CD4-positive, alpha-beta T cell (primary cell): Measurements from ENCODE around the gene RANBP10. TPM values are rescaled to one million over a fixed set of nuclear protein-coding genes. Genes with fewer than 3 reads are reported as not detected.

Experiments
- ATAC-seq: fragments of 200-7000 bp; cut with Tn5 transposase; one replicate; pipeline ENCODE4 v1.10.0; 2022; ENCODE audit warnings: mild to moderate bottlenecking; ENCODE audit not compliant: poor library complexity
- CTCF ChIA-PET: fragments of 350-600 bp; sonication (Branson Sonifier 250); formaldehyde crosslinking; loops from one replicate; lab custom pipeline; 2021; ENCODE audit warnings: antibody characterized with exemption, inconsistent platforms; lab: Charles Lee
- POLR2A ChIA-PET: fragments of 350-600 bp; sonication (Branson Sonifier 250); formaldehyde crosslinking; loops from one replicate; lab custom pipeline; 2021; ENCODE audit warnings: antibody characterized with exemption, inconsistent platforms; lab: Charles Lee
- DNase-seq, 14 experiments: peaks; one replicate each; pipeline ENCODE4 v3.0.0-alpha.2; 2013 to 2020; ENCODE audit warnings: mixed read lengths in 2 of 14
- H3K27ac ChIP-seq, 2 donors: one replicate each; pipeline versions ENCODE4 v1.5.1 to v1.7.0; 2013; ENCODE audit warnings: low read length in 2 of 2, low read depth in 1 of 2, mild to moderate bottlenecking in 1 of 2
- H3K27me3 ChIP-seq, 2 experiments: 1 replicate in 1 of 2; 2 replicates in 1 of 2; pipeline versions ENCODE4 v1.6.1 to v1.7.0; 2013; ENCODE audit warnings: low read length in 2 of 2, control low read depth in 1 of 2, mild to moderate bottlenecking in 1 of 2, moderate library complexity in 1 of 2; ENCODE audit not compliant: insufficient read depth in 2 of 2, control insufficient read depth in 1 of 2
- H3K36me3 ChIP-seq: one replicate; pipeline ENCODE4 v1.6.1; 2013; ENCODE audit warnings: low read length, control low read depth; ENCODE audit not compliant: insufficient read depth
- H3K4me1 ChIP-seq: one replicate; pipeline ENCODE4 v1.6.1; 2013; ENCODE audit warnings: low read length, control low read depth; ENCODE audit not compliant: insufficient read depth
- H3K4me3 ChIP-seq: one replicate; pipeline ENCODE4 v1.5.1; 2013; ENCODE audit warnings: mild to moderate bottlenecking, low read length, moderate library complexity
- H3K9me3 ChIP-seq, 2 experiments: 1 replicate in 1 of 2; 2 replicates in 1 of 2; pipeline versions ENCODE4 v1.6.1 to v1.7.0; 2013; ENCODE audit warnings: low read length in 2 of 2, mild to moderate bottlenecking in 2 of 2, control low read depth in 1 of 2, moderate library complexity in 1 of 2; ENCODE audit not compliant: control insufficient read depth in 1 of 2, insufficient read depth in 1 of 2
- H3K27ac Mint-ChIP-seq: one replicate; pipeline ENCODE4 v1.8.0; 2020; ENCODE audit warnings: mixed read lengths
- H3K27me3 Mint-ChIP-seq: one replicate; pipeline ENCODE4 v1.8.0; 2021; ENCODE audit warnings: mixed read lengths
- H3K36me3 Mint-ChIP-seq: one replicate; pipeline ENCODE4 v1.8.0; 2021; ENCODE audit warnings: low read depth, mixed read lengths
- H3K4me1 Mint-ChIP-seq: one replicate; pipeline ENCODE4 v1.8.0; 2021; ENCODE audit warnings: low read depth, mixed read lengths
- H3K4me3 Mint-ChIP-seq: one replicate; pipeline ENCODE4 v1.8.0; 2020; ENCODE audit warnings: mild to moderate bottlenecking, mixed read lengths
- H3K9me3 Mint-ChIP-seq: one replicate; pipeline ENCODE4 v1.8.0; 2020; ENCODE audit warnings: mixed read lengths
- CTCF ChIP-seq: fragments of 200-600 bp; IDR thresholded peaks from one replicate; pipeline ENCODE4 v1.8.0; 2022; ENCODE audit warnings: antibody characterized with exemption, mild to moderate bottlenecking
- intact Hi-C, 2 experiments: fragments of 100-400 bp; cut with DNase I in 1 of 2; cut with micrococcal nuclease in 1 of 2; formaldehyde crosslinking; loops; one replicate each; pipeline versions ENCODE4 v1.15.1 to v1.9.0; 2023 to 2025; cut with DNase I, micrococcal nuclease
- total RNA-seq, 174 experiments: library from RNA in 2 of 174; stranded (reverse) in 2 of 174; gene quantifications; one replicate each; pipeline ENCODE4 v1.2.3 and lab custom pipeline; 2021 to 2026

The RANBP10 gene
- total RNA-seq, 2 experiments from 2014 or later = 12.0 to 13.6 TPM

GRCh38 chr16:67723151-67723910 lies 83.0 kb downstream of the RANBP10 start:
- peaks cover 30% of the 10 kb centered on the region for H3K36me3 ChIP-seq
- DNase-seq = no peak
- H3K4me1 Mint-ChIP-seq = peaks cover 28% of the 10 kb centered on the region
- ChIA-PET POLR2A (no interaction called here), CTCF (no interaction called here)
- TF ChIP-seq CTCF = no peak
- H3K27me3 ChIP-seq = no peaks in the 10 kb centered on the region
- intact Hi-C loops = no loop called here
- H3K27ac Mint-ChIP-seq = no peak overlapping the region
- no peaks in the 10 kb centered on the region for H3K9me3 Mint-ChIP-seq
- no peak for ATAC-seq
- H3K4me1 ChIP-seq = peaks cover 16% of the 10 kb centered on the region
- H3K9me3 ChIP-seq = no peaks in the 10 kb centered on the region
- H3K27ac ChIP-seq = no peak overlapping the region
- H3K27me3 Mint-ChIP-seq = no peaks in the 10 kb centered on the region
- no peak overlapping the region for H3K4me3 Mint-ChIP-seq
- H3K36me3 Mint-ChIP-seq = peaks cover 33% of the 10 kb centered on the region
- no peak overlapping the region for H3K4me3 ChIP-seq

GRCh38 chr16:67720236-67720635 lies 86.1 kb downstream of the RANBP10 start:
- Histone ChIP-seq H3K36me3 (peaks cover 8% of the 10 kb centered on the region), H3K9me3 (no peaks in the 10 kb centered on the region), H3K27me3 (no peaks in the 10 kb centered on the region), H3K4me3 (peak overlapping the region; percentile 76), H3K27ac (peak overlapping the region; percentile 81 to 93), H3K4me1 (peaks cover 26% of the 10 kb centered on the region)
- ATAC-seq = no peak
- peaks cover 42% of the 10 kb centered on the region for H3K4me1 Mint-ChIP-seq
- DNase-seq = no peak
- ChIA-PET POLR2A (interaction anchor here (1.6 to 1.7 kb wide), 2 partner anchors 86 to 114 kb away, joined by 5 to 18 read pairs; partner anchors contain the start of genes RANBP10 and TSNAXIP1), CTCF (interaction anchor here (1.2 kb wide), 1 partner anchor 239 kb away, joined by 4 read pairs; the partner anchor contains the start of gene ATP6V0D1)
- no peaks in the 10 kb centered on the region for H3K9me3 Mint-ChIP-seq
- H3K4me3 Mint-ChIP-seq = peak overlapping the region; percentile 97
- no peak for TF ChIP-seq CTCF
- peak overlapping the region; percentile 93 for H3K27ac Mint-ChIP-seq
- no peaks in the 10 kb centered on the region for H3K27me3 Mint-ChIP-seq
- intact Hi-C loops = loop anchor here in 1 of 2 experiments (2.0 kb wide), 1 partner anchor 85 kb away; no protein-coding TSS in a partner anchor
- H3K36me3 Mint-ChIP-seq = peaks cover 20% of the 10 kb centered on the region

- DNase-seq (peak in 4 of 14 experiments; percentile 28 to 52 (median 38)), ATAC-seq (peak; percentile 37)
- H3K9me3 ChIP-seq = no peaks in the 10 kb centered on the region
- ChIA-PET CTCF (interaction anchor here (1.2 to 1.7 kb wide), 2 partner anchors 52 to 239 kb away, joined by 4 to 5 read pairs; partner anchors contain the start of gene ATP6V0D1), POLR2A (interaction anchor here (0.8 to 2.2 kb wide), 16 partner anchors 13 to 286 kb away, joined by 3 to 18 read pairs (median 5); partner anchors contain the start of genes ACD, ATP6V0D1, C16orf86 and CTCF)
- Mint-ChIP-seq H3K36me3 (peaks cover 16% of the 10 kb centered on the region), H3K9me3 (no peaks in the 10 kb centered on the region), H3K4me1 (peaks cover 42% of the 10 kb centered on the region), H3K27ac (peak overlapping the region; percentile 93), H3K4me3 (peak overlapping the region; percentile 97), H3K27me3 (no peaks in the 10 kb centered on the region)
- peak overlapping the region; percentile 81 to 93 for H3K27ac ChIP-seq
- peaks cover 26% of the 10 kb centered on the region for H3K4me1 ChIP-seq
- no peaks in the 10 kb centered on the region for H3K27me3 ChIP-seq
- no peak for TF ChIP-seq CTCF
- peak overlapping the region; percentile 76 for H3K4me3 ChIP-seq
- peaks cover 4% of the 10 kb centered on the region for H3K36me3 ChIP-seq
- intact Hi-C loops = loop anchor here (1.0 to 2.0 kb wide), 3 partner anchors 85 to 239 kb away; partner anchors contain the start of genes ATP6V0D1 (in 1 of the 2), RANBP10 (in 1 of the 2) and TSNAXIP1 (in 1 of the 2)
Measured at GRCh38 chr16:67719778-67720144, 86.6 kb downstream of the RANBP10 start.
